Neuronal stem cell (in vitro differentiated cells): ENCODE results near the gene INHBB.

Source experiments
- DNase-seq: peaks from one replicate; pipeline ENCODE4 v3.0.0-alpha.2; 2013; ENCODE audit warnings: low spot score
- H2AFZ ChIP-seq: one replicate; pipeline ENCODE4 v1.6.1; 2013; ENCODE audit warnings: mild to moderate bottlenecking, low read length, inconsistent platforms
- H2AK5ac ChIP-seq: 2 replicates; pipeline ENCODE4 v1.6.1; 2013; ENCODE audit warnings: low read depth, mild to moderate bottlenecking, inconsistent platforms, low read length, moderate library complexity, mixed read lengths
- H2BK120ac ChIP-seq: 2 replicates; pipeline ENCODE4 v1.6.1; 2013; ENCODE audit warnings: low read depth, mild to moderate bottlenecking, inconsistent platforms, low read length, moderate library complexity, mixed read lengths
- H2BK12ac ChIP-seq: one replicate; pipeline ENCODE4 v1.6.1; 2013; ENCODE audit warnings: low read length, inconsistent platforms
- H2BK15ac ChIP-seq: 2 replicates; pipeline ENCODE4 v1.6.1; 2013; ENCODE audit warnings: mild to moderate bottlenecking, low read length, inconsistent platforms, mixed read lengths
- H2BK5ac ChIP-seq: one replicate; pipeline ENCODE4 v1.6.1; 2013; ENCODE audit warnings: inconsistent platforms, mild to moderate bottlenecking, low read length, moderate library complexity
- H3K14ac ChIP-seq: one replicate; pipeline ENCODE4 v1.6.1; 2013; ENCODE audit warnings: low read length, inconsistent platforms
- H3K18ac ChIP-seq: 2 replicates; pipeline ENCODE4 v1.6.1; 2013; ENCODE audit warnings: low read length, inconsistent platforms
- H3K23ac ChIP-seq: 2 replicates; pipeline ENCODE4 v1.6.1; 2013; ENCODE audit warnings: low read depth, mild to moderate bottlenecking, mixed read lengths, low read length, inconsistent platforms; ENCODE audit not compliant: poor library complexity
- H3K27ac ChIP-seq: replicated peaks from 3 replicates; pipeline ENCODE4 v1.5.1; 2013; ENCODE audit warnings: low read length, inconsistent platforms
- H3K27me3 ChIP-seq, 3 experiments: 2 replicates each; pipeline ENCODE4 v1.6.1; 2013; ENCODE audit warnings: low read length in 3 of 3, mild to moderate bottlenecking in 2 of 3, inconsistent platforms in 1 of 3, low read depth in 1 of 3, mixed read lengths in 1 of 3, moderate library complexity in 1 of 3; ENCODE audit not compliant: control insufficient read depth in 3 of 3, insufficient read depth in 3 of 3
- H3K36me3 ChIP-seq, 2 donors: replicated peaks in 1 of 2; 2 replicates each; pipeline ENCODE4 v1.6.1; 2013; ENCODE audit warnings: low read length in 2 of 2; ENCODE audit not compliant: control insufficient read depth in 2 of 2, insufficient read depth in 2 of 2
- H3K4ac ChIP-seq: 2 replicates; pipeline ENCODE4 v1.6.1; 2013; ENCODE audit warnings: inconsistent platforms, mild to moderate bottlenecking, low read length, moderate library complexity
- H3K4me1 ChIP-seq, 2 donors: 1 replicate in 1 of 2; 2 replicates in 1 of 2; pipeline ENCODE4 v1.6.1; 2013; ENCODE audit warnings: low read length in 2 of 2, low read depth in 1 of 2; ENCODE audit not compliant: control insufficient read depth in 2 of 2, insufficient read depth in 1 of 2
- H3K4me2 ChIP-seq: one replicate; pipeline ENCODE4 v1.6.1; 2013; ENCODE audit warnings: mild to moderate bottlenecking, low read length, inconsistent platforms; ENCODE audit not compliant: insufficient read depth, poor library complexity, severe bottlenecking
- H3K4me3 ChIP-seq, 2 donors: 2 replicates each; pipeline ENCODE4 v1.5.1; 2013; ENCODE audit warnings: low read length in 2 of 2, mild to moderate bottlenecking in 2 of 2, inconsistent platforms in 1 of 2, moderate library complexity in 1 of 2
- H3K79me1 ChIP-seq: one replicate; pipeline ENCODE4 v1.6.1; 2013; ENCODE audit warnings: low read depth, mild to moderate bottlenecking, inconsistent platforms, low read length, moderate library complexity
- H3K9ac ChIP-seq: one replicate; pipeline ENCODE4 v1.6.1; 2013; ENCODE audit warnings: mild to moderate bottlenecking, low read depth, low read length, inconsistent platforms; ENCODE audit not compliant: poor library complexity
- H3K9me3 ChIP-seq, 2 donors: replicated peaks in 1 of 2; 2 replicates each; pipeline versions ENCODE3 to v1.6.1; 2013; ENCODE audit warnings: low read length in 2 of 2, mild to moderate bottlenecking in 2 of 2, inconsistent platforms in 1 of 2, low read depth in 1 of 2, mixed read lengths in 1 of 2, moderate library complexity in 1 of 2; ENCODE audit not compliant: control insufficient read depth in 2 of 2, insufficient read depth in 1 of 2
- H4K8ac ChIP-seq: one replicate; pipeline ENCODE4 v1.6.1; 2013; ENCODE audit warnings: low read depth, mild to moderate bottlenecking, inconsistent platforms, low read length, moderate library complexity
- H4K91ac ChIP-seq: one replicate; pipeline ENCODE4 v1.6.1; 2013; ENCODE audit warnings: low read length, low read depth, mild to moderate bottlenecking, inconsistent platforms; ENCODE audit not compliant: poor library complexity
- WGBS, 2 donors: extraction: QIAGEN DNeasy Blood & Tissue Kit; methylation state at CpG; one replicate each; pipeline ENCODE4 v1.1.7; 2013; ENCODE audit warnings: missing lambda C conversion rate in 2 of 2, mixed read lengths in 1 of 2; ENCODE audit not compliant: insufficient read length in 2 of 2, insufficient replicate concordance in 1 of 2; ENCODE audit errors: extremely low coverage in 2 of 2; 5-methylcytosine and 5-hydroxymethylcytosine counted together

Gene INHBB

DNA sequence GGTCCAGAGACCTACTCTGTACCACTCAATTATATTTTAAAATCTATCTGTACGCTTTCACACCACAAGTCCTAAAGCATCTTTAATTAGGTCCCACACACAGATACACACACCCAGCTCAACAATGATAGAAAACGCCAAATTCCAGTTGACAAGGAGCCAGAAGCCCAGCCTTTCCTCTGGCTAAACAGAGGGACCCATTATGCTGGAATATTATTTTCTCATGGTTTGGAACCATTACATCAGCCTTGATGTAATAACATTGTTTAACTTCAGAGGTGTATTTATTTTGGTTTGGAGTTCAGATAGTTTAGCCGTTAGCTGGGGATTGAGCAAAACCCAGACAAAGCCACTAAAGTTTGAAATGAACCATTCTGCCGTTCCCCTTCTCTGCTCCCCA lies 14.0 kb upstream of the INHBB start:
- no CpG with 5 or more reads among the region's 4 CpGs for WGBS, 2 donors
- Histone ChIP-seq H3K4me3 (no peak overlapping the region), H3K27ac (no peak overlapping the region), H4K8ac (no peak overlapping the region), H3K4ac (no peak overlapping the region), H3K4me1 (no peaks in the 10 kb centered on the region), H3K27me3 (peaks cover 0 to 55% (median 0%) of the 10 kb centered on the region in 3 experiments), H3K18ac (no peak overlapping the region), H2BK120ac (no peak overlapping the region), H3K9me3 (no peaks in the 10 kb centered on the region), H3K79me1 (no peaks in the 10 kb centered on the region), H2BK12ac (no peak overlapping the region), H3K23ac (no peak overlapping the region), H3K14ac (no peak overlapping the region), H2AK5ac (no peak overlapping the region), H4K91ac (no peak overlapping the region), H3K9ac (no peak overlapping the region), H3K4me2 (no peak overlapping the region), H3K36me3 (no peaks in the 10 kb centered on the region), H2BK5ac (no peak overlapping the region), H2BK15ac (no peak overlapping the region), H2AFZ (no peak overlapping the region)
- DNase-seq: no peak

DNA sequence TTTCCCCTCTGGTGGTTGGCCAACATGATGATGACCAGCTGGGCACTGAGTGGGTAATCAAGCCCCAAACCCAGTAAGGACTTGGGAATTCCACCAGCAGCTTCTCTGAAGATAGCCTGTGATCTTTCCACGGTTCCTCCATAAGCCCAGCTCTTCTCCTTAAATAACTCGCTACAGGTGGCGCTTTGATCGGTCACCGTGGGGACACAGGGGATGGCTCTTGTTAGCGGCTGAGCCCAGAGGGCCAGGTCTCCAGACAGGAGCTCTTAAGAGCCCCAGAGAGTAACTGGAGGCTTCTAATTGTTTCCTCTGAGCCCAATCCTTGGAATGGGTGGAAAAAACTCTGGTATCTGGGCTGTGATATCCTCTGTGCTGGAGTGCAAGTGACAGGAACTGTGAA lies 13.6 kb upstream of the INHBB start:
- peaks cover 0 to 55% (median 0%) of the 10 kb centered on the region in 3 experiments for H3K27me3 ChIP-seq
- no CpG with 5 or more reads among the region's 6 CpGs for WGBS, 2 donors
- no peaks in the 10 kb centered on the region for H3K79me1 ChIP-seq
- H3K18ac ChIP-seq: no peak overlapping the region
- H3K4me2 ChIP-seq: no peak overlapping the region
- no peak overlapping the region for H3K23ac ChIP-seq
- no peak overlapping the region for H3K9ac ChIP-seq
- no peak overlapping the region for H2BK5ac ChIP-seq
- no peaks in the 10 kb centered on the region for H3K36me3 ChIP-seq
- no peaks in the 10 kb centered on the region for H3K9me3 ChIP-seq
- no peak for DNase-seq
- no peaks in the 10 kb centered on the region for H3K4me1 ChIP-seq
- no peak overlapping the region for H3K4ac ChIP-seq
- H3K14ac ChIP-seq: no peak overlapping the region
- H4K91ac ChIP-seq: no peak overlapping the region
- H3K27ac ChIP-seq: no peak overlapping the region
- no peak overlapping the region for H4K8ac ChIP-seq
- no peak overlapping the region for H2AK5ac ChIP-seq
- H2BK15ac ChIP-seq: no peak overlapping the region
- no peak overlapping the region for H2AFZ ChIP-seq
- no peak overlapping the region for H3K4me3 ChIP-seq
- H2BK12ac ChIP-seq: no peak overlapping the region
- H2BK120ac ChIP-seq: no peak overlapping the region

- H3K79me1 ChIP-seq: no peaks in the 10 kb centered on the region
- no peaks in the 10 kb centered on the region for H3K36me3 ChIP-seq
- H2BK5ac ChIP-seq: no peak overlapping the region
- H2AK5ac ChIP-seq: no peak overlapping the region
- H3K4me2 ChIP-seq: no peak overlapping the region
- H2BK15ac ChIP-seq: no peak overlapping the region
- no CpG with 5 or more reads among the region's 1 CpG for WGBS, 2 donors
- H2BK120ac ChIP-seq: no peak overlapping the region
- H4K91ac ChIP-seq: no peak overlapping the region
- no peak overlapping the region for H4K8ac ChIP-seq
- no peak overlapping the region for H3K23ac ChIP-seq
- no peaks in the 10 kb centered on the region for H3K4me1 ChIP-seq
- H3K4ac ChIP-seq: no peak overlapping the region
- no peak overlapping the region for H3K4me3 ChIP-seq
- H3K27me3 ChIP-seq: peaks cover 0 to 59% (median 0%) of the 10 kb centered on the region in 3 experiments
- no peak overlapping the region for H3K9ac ChIP-seq
- no peaks in the 10 kb centered on the region for H3K9me3 ChIP-seq
- H2AFZ ChIP-seq: no peak overlapping the region
- no peak overlapping the region for H2BK12ac ChIP-seq
- H3K14ac ChIP-seq: no peak overlapping the region
- no peak for DNase-seq
- no peak overlapping the region for H3K27ac ChIP-seq
- no peak overlapping the region for H3K18ac ChIP-seq
Measured at GRCh38 chr2:120334068-120334467, 11.9 kb upstream of the INHBB start.

DNA sequence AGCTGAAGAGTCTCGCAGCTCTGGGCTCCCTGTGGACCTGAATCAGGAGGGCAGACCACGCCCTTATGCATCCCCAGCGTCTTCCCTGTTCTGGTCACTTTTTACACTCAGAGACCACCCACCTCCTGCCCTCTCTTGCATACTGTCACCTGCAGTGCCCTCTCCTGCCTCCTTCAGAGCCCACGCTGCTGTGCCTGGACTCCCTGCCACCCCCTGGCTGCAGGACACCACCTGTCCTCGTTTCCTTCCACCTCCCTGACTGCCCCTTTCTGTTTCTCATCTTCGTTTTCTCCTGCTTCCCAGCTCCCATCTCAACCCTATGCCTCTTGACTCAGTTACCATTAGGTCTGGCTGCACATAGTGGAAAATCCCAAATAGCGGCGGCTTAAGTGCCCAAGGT lies 9.2 kb upstream of the INHBB start:
- Histone ChIP-seq H3K36me3 (no peaks in the 10 kb centered on the region), H3K27me3 (peaks cover 0 to 59% (median 8%) of the 10 kb centered on the region in 3 experiments), H2BK12ac (no peak overlapping the region), H2BK5ac (no peak overlapping the region), H3K18ac (no peak overlapping the region), H3K4me3 (no peak overlapping the region), H3K14ac (no peak overlapping the region), H3K79me1 (no peaks in the 10 kb centered on the region), H4K8ac (no peak overlapping the region), H3K27ac (no peak overlapping the region), H2BK120ac (no peak overlapping the region), H2BK15ac (no peak overlapping the region), H4K91ac (no peak overlapping the region), H3K9me3 (no peaks in the 10 kb centered on the region), H2AK5ac (no peak overlapping the region), H3K9ac (no peak overlapping the region), H2AFZ (no peak overlapping the region), H3K4me1 (no peaks in the 10 kb centered on the region), H3K23ac (no peak overlapping the region), H3K4ac (no peak overlapping the region), H3K4me2 (no peak overlapping the region)
- no CpG with 5 or more reads among the region's 8 CpGs for WGBS, 2 donors
- no peak for DNase-seq
